ENCODE results near the gene TBC1D12. TPM values are rescaled to one million over a fixed set of nuclear protein-coding genes. Genes with fewer than 3 reads are reported as not detected.

Gene TBC1D12
- total and polyA plus RNA-seq, 2 experiments from 2014 or later = 5.3 to 8.5 TPM

- no peak overlapping the region for H3K4me3 ChIP-seq
Observed at GRCh38 chr10:94432443-94432842, 30.1 kb downstream of the TBC1D12 start.

GRCh38 chr10:94439275-94439861 lies 37.0 kb downstream of the TBC1D12 start:
- Histone ChIP-seq H3K27ac (no peak overlapping the region), H3K27me3 (no peaks in the 10 kb centered on the region), H3K4me1 (ENCODE audit: low read depth) (no peaks in the 10 kb centered on the region), H3K36me3 (no peaks in the 10 kb centered on the region), H3K4me3 (no peak overlapping the region), H3K9me3 (ENCODE audit: low read depth) (no peaks in the 10 kb centered on the region)
- peak; percentile 11 for TF ChIP-seq CTCF (IDR thresholded peaks at IDR 0.05; ENCODE audit: low read depth, low read length)
- DNase-seq (ENCODE audit: low read depth in 1 of 2, low spot score in 1 of 2) = peak in 1 of 2 donors; percentile 44

More at GRCh38 chr10:94432443-94432842, 30.1 kb downstream of the TBC1D12 start:
- DNase-seq (ENCODE audit: low read depth in 1 of 2, low spot score in 1 of 2) = no peak
- no peak overlapping the region for H3K27ac ChIP-seq
- H3K36me3 ChIP-seq = no peaks in the 10 kb centered on the region
- no peaks in the 10 kb centered on the region for H3K9me3 ChIP-seq (ENCODE audit: low read depth)
- no peaks in the 10 kb centered on the region for H3K4me1 ChIP-seq (ENCODE audit: low read depth)
- no peak for TF ChIP-seq CTCF (IDR thresholded peaks at IDR 0.05; ENCODE audit: low read depth, low read length)
- H3K27me3 ChIP-seq = no peaks in the 10 kb centered on the region

- Histone ChIP-seq H3K4me3 (no peak overlapping the region), H3K9me3 (ENCODE audit: low read depth) (no peaks in the 10 kb centered on the region), H3K27ac (no peak overlapping the region), H3K36me3 (no peaks in the 10 kb centered on the region), H3K4me1 (ENCODE audit: low read depth) (no peaks in the 10 kb centered on the region), H3K27me3 (no peaks in the 10 kb centered on the region)
- DNase-seq (ENCODE audit: low read depth in 1 of 2, low spot score in 1 of 2) = no peak
- TF ChIP-seq CTCF (IDR thresholded peaks at IDR 0.05; ENCODE audit: low read depth, low read length) = no peak
Observed at GRCh38 chr10:94440096-94440495, 37.8 kb downstream of the TBC1D12 start.

GRCh38 chr10:94443047-94443446 lies 40.7 kb downstream of the TBC1D12 start:
- no peaks in the 10 kb centered on the region for H3K27me3 ChIP-seq
- TF ChIP-seq CTCF (IDR thresholded peaks at IDR 0.05; ENCODE audit: low read depth, low read length) = no peak
- H3K4me1 ChIP-seq (ENCODE audit: low read depth) = no peaks in the 10 kb centered on the region
- DNase-seq (ENCODE audit: low read depth in 1 of 2, low spot score in 1 of 2) = no peak
- H3K4me3 ChIP-seq = no peak overlapping the region
- no peaks in the 10 kb centered on the region for H3K9me3 ChIP-seq (ENCODE audit: low read depth)
- H3K36me3 ChIP-seq = no peaks in the 10 kb centered on the region
- H3K27ac ChIP-seq = no peak overlapping the region

- H3K4me3 ChIP-seq = no peak overlapping the region
- H3K4me1 ChIP-seq (ENCODE audit: low read depth) = no peaks in the 10 kb centered on the region
- H3K36me3 ChIP-seq = no peaks in the 10 kb centered on the region
- TF ChIP-seq CTCF (IDR thresholded peaks at IDR 0.05; ENCODE audit: low read depth, low read length) = no peak
- no peaks in the 10 kb centered on the region for H3K27me3 ChIP-seq
- no peak for DNase-seq (ENCODE audit: low read depth in 1 of 2, low spot score in 1 of 2)
- H3K27ac ChIP-seq = no peak overlapping the region
- no peaks in the 10 kb centered on the region for H3K9me3 ChIP-seq (ENCODE audit: low read depth)
Observed at GRCh38 chr10:94443549-94443948, 41.2 kb downstream of the TBC1D12 start.

Data from cardiac muscle cell (in vitro differentiated cells and primary cell).